CD4-positive, alpha-beta T cell treated with Interleukin-15 for 1 hour (primary cell): ENCODE results near the gene ARHGAP28.

ENCODE experiments used
- DNase-seq: peaks from one replicate; pipeline ENCODE4 v3.0.0-alpha.2; 2020

The ARHGAP28 gene

DNA sequence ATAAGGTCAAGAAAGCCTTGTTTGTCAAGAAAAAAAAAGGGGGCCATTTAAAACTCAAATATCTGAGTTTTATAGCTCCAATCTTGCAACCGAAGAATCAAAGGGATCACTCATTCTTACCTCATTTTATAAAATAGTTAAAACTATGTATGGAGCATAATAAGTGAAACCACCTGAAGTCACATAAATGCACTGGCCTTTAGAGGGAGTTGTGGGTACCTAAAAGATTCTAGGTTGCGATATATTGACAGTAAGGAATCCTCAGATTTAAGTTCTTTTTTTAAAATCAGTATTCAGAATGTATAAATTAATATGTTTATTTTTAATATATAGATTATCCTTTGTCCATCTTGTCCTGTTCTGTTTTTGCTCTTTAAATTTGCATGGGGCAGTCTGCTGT is 3.4 kb downstream of the ARHGAP28 start:
- DNase-seq = no peak

DNA sequence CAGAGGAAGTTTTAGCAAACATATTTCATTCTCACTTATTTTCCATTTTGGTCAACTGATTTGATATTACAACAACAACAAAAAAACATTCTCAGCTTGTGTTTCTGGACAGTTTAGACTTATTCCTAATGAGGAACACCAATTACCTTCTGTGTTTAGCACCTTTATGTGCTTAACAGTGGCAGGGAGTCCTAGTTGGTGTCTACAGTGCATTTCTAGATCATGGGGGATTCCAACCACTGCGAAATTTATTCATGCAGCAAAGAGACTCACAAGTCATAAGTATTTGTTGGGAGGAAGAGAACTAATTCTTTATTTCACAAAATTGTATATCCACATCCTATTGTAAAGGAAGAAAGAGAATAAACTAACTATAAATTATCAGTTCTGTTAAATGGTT is 4.2 kb downstream of the ARHGAP28 start:
- DNase-seq = no peak

DNA sequence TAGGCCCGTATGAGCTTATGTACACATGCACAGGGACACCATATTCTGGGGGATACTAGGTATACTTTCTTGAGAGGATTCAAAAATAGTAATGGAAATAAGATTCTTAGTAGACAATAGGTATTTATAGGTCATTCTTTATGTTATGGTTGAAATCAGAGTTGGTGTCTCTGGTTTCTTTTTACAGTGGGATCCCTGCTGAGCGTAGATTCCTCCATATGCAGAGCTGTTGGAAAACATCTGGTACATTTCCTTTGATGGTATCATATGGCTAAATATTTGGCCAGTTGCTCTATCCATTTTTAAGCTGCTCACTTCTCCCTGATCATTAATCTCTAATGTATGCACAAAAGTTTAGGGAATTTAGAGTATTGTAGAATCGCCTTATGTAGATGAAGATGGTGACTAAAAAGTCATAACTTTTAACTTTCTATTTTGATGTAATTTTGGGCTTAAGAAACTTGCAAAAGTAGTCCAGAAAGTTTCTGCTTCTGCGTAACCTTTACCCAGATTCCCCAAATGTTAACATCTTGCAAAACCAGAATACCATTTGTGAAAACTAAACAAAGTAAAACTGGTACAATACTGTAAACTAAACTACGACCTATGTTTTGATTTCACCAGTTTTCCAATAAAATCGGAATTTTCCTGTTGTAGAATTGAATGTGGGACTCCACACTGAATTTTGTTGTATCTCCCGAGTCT is 5.4 kb downstream of the ARHGAP28 start:
- no peak for DNase-seq

DNA sequence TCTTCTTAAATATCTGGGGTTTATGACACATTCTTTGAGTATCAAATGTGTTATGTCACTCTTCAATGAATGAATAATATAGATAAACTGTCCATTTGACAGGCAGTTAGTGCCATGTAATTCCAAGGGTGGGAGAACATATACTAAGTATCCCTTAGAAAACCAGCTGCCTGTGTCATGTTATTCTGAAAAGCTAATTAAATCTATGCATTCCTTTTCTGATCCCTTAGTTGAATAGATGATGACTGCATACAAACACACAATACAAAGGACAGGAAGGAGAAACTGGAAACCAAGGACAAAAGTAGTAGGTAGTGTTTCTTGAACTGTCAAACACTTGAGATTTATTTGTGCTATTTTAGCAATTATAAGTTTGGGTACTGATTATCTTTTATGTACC is 8.3 kb downstream of the ARHGAP28 start:
- no peak for DNase-seq

DNA sequence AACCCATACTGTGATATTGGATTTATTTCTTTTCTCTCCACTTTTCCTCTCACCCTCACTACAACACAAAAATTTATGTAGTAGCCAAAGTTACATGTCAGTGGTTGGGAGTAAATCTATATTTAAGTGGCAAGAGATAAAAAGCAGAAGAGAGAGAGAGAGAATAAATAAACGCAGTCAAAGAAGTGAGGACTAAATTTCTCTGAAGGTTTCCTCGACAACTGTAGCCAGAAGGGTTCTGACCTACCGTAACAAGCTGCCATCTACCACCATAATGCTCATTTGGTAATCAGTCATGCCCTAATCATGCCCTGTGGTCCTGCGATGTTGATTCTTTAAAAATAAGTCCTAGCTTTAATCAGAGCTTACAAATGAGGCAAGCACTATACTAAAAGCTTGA is 9.1 kb downstream of the ARHGAP28 start:
- no peak for DNase-seq

DNA sequence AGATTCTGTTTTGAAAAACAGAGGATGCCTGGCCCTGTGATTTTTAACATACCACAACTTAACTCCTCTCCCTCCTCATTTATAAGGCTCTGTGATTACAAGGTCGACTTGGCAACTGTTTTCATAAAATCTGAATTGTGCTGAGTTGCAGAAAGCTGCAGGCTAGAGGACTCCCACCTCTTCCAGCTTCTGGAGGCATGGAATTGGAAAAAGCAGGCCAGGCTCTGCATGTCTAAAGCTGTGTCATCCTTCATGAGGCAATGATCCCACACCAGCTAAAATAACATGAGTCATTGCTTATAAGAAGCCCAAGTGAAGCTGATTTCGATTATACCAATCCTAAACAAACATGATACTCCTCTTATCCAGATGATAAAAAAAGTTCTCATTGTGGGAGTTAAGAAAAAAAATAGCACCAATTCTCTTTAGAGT is 11.7 kb downstream of the ARHGAP28 start:
- DNase-seq = no peak

DNA sequence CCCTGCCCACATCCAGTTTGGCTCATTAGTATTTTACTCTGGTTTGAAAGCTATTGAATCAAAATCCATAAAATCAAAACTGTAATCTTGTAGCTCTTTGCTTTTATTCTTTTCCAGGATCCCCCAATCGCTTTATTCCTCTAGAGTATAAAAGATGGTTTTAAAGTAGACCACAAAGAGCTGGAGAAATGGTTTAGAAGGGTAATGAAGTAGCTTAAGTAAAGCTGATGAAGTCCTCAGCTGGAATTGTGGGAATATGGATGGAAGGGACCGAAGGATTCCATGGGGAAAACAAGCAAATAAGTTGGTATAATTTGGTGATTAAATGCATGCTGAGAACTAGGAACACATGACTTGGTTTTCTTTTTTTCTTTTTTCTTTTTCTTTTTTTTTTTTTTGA is 12.3 kb downstream of the ARHGAP28 start:
- DNase-seq = no peak

DNA sequence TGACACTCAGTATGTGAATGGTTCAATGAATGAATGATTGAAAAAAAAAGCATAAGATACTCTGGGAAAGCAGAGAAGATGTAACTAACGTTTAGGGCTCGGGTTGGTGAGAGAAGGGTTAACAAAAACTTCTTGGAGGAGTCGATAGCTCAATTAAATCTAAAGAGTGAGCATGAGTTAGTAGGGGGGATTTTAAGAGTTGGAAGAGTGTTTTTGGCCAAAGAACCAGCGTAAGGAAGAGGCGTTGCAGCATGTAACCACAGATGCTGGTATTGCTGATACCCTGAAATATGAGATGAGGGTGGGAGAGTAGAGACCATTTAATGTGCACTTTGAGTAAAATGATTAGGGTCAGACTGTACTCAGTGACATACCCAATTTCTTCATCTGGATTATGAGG is 14.5 kb downstream of the ARHGAP28 start:
- no peak for DNase-seq

DNA sequence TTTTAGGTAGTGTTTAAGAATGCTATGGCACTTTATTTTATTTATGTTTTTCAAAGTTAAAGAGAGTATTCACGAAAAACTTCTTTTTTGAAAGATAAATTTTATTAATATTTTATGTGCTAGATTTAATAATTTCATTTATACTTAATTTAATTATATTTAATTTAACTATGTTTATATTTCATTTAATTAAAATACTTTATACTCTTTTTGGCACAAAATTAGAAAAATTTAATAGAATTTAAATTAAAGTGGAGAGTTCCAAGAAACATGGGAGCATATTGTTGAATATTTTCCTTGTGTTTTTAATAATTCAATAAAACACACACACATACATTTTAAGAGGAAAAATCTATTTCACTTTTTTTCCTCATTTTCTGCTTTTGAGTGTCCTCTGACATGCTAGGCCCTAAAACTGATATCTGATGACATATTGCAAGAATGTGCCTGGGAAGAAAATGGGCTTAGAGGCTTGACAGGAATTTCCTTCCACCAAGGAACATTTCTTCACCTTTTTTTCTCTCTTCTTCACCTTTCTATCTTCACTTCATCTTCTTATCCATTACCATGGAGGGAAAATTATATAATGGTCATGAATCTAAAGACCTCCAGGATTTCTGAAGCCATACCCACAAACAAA is 15.4 kb downstream of the ARHGAP28 start:
- no peak for DNase-seq

DNA sequence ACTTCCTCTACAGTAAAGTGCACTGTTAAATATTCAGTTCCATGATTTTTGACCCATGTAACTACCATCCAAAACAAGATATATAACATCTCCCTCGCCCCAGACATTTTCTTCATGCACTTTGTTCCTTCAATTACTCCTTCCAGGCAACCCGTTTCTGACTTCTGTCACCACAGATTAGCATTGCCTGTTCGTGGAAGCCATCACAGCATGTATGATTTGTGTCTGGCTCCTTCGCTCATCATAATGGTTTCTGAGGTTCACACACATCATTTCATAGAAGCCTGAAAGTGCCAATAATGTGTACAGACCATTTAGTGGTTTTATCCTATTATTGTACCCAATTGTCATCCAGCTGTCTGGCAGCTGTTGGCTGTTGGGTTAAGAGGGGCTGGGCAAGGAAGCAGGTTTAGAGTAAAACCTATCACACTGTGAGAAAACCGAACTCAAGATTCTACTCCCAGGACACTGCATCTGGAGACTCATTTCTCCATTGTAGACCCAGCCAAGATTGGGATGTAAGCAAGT is 16.1 kb downstream of the ARHGAP28 start:
- no peak for DNase-seq

DNA sequence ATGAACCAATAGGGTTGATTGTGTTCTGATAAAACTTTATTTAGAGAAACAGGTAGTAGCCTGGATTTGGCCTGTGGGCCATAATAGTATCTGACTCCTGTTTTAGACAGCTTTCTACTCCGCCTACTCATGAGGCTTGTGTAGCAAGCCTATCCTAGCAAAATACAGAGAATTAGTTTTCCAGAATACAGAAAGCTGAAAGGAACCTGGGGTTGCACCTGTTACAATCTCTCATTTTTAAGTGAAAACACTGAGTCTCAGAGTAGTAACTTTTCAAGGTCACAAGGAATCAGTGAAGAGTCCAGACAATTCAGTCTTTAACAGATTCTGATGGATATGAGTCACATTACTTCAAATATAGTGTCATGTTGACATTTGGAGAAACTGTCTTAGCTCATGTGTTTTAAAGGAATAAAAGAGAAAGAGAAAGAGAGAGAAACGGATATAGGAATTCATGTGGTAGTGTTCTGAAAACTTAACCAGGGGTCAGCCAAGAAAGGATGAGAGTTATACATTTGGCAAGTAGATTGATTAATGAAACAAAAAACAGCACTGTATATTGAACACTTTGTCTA is 17.0 kb downstream of the ARHGAP28 start:
- no peak for DNase-seq

DNA sequence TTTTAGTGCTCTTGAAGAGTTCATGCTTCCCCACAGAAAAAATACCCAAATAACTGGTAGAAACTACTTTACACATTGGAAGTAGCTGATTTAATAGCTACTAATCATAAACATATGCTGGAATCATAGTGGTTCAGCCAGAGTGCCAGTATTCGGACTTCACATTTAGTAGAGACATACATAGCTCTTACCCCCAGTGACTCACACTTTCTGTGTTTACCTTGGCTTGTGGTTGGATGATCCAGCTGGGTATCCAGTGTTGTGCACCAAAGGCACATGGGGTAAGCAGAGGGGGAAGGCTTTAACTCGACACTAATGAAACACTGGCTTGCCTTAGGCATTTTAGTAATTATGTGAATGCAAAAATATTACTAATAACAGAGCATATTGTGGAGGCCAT is 18.1 kb downstream of the ARHGAP28 start:
- DNase-seq = no peak

DNA sequence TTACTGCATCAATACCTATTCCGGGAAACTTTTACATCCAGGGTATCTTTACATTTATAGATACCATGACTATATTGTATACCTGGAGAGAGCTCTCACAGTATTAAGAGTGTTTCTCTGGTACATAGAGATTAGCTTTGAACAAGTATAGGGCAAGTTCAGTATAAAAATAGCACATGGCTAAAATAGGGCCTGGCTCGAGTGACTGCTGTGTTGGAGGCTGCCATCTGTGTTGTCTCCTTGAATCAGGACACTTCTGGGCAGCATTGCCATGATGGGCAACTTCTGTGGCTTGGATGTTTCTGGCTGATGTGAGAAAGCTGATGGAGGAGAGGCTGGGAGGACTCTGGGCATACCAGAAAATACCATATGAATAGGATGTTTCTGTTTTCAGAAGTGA is 18.7 kb downstream of the ARHGAP28 start:
- no peak for DNase-seq

DNA sequence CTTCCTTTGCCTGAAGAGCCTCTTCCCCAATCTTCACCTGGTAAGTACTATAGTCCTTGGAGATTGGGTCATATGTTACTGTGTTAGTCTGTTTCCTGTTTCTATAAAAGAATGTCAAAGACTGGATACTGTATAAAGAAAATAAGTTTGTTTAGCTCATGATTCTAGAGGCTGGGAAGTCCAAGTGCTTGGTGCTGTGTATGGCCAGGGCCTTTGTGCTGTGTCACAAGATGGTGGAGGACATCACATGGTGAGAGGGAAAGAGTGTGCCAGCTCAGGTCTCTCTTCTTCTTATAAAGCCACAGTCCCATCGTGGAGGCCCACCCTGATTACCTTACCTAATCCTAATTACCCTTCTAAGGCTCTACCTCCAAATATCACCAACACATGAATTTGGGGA is 20.9 kb downstream of the ARHGAP28 start:
- DNase-seq = no peak

DNA sequence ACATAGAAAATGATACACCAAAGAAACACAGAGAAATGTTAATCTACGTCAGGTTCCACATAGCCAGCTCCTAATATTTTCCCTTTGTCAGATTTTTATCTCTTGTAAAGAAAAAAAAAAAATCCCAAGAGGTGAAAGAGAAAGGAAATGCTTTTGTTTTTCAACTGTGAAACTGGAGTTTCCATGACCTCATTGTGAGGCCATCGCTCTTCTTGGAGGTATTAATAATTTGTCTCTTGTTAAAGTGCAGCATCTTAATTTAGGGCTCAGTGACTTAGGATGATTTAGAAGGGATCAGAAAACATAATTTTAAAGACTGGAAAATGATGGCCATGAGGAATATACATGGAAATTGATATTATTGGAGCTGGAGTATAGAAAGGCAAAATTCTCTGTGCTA is 21.7 kb downstream of the ARHGAP28 start:
- no peak for DNase-seq

DNA sequence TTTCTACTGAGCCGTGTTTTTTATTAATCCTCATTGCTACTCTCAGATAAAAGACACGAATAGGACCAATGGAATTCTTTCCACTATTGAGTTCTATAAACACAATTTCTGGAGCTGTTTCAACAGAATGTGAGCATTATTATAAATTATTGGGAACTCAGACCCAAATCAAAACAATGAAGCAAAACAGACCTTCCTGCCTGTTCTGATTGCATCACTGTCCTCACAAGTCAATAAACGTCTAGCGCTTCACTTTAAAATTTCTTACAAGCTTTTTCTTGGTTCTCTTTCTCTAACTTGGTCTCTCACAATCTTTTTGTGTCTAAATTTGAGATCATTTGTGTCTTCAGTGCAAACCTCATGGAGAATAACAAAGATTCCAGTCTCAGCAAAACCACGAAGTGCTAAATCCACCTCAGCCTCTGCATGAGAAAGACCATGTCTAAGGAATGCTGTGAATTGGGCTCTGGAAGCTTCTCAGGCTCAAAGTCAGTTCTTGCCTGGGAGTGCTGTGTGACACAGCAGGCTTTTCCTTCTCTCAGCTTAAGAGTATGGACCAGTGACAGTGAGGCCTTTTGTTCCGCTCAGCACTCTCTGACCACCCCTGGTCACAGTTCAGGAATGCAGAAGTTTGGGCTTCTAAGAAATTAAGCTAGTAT is 22.8 kb downstream of the ARHGAP28 start:
- no peak for DNase-seq

DNA sequence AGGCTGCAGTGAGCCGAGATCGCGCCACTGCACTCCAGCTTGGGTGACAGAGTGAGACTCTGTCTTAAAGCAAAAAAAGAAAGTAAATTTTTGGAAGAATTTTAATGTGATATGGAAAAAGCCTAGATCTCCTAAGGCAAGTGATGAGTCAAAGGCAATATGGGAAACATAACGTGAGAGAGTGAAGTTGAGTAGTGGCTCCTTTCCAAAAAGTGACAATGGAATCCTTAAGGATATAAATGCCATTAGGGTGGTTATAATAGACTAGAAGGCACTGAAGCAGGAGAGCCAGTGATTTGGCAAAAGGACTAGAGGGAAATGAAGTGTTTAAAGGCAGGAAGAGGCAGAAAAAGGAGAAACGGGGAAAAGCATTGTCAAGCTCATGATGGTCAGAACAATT is 25.6 kb downstream of the ARHGAP28 start:
- DNase-seq = no peak

DNA sequence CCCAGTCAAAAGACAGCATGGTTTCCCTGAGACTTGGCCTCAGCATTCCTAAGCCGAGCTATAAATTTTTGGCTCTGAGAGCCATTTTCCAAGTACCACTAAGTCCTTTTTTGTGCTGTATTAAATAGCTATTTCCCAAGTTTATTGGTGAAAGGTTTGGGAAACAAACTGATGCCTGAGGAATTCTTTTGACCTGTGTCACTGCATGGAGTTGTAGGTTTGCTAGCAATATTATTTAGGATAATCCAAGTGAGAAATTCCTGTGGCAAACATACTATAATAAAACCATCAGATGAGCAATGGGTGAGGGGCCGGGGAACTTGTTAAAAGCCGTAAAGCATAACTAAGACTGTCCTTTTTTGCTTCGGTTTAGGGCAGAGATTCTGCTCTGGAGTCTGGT is 28.4 kb downstream of the ARHGAP28 start:
- DNase-seq = no peak

DNA sequence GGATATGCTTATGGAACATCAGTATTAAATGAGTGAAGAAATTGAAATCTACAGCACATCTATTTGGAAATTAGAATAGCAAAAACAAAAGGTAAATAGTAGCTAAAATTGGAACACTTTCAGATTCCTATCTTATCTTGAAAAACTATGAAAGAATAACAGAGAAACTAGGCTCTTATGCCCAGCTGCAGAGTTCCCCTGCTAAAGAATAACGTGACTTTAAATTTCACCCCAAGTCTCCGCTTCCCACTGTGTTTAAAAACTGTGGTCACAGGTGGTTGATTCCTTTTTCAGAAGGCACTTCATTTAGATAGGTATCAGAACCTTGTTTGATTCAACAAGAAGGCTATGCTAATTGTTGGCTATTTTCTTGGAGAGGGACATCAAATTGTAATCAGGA is 30.1 kb downstream of the ARHGAP28 start:
- DNase-seq = no peak

DNA sequence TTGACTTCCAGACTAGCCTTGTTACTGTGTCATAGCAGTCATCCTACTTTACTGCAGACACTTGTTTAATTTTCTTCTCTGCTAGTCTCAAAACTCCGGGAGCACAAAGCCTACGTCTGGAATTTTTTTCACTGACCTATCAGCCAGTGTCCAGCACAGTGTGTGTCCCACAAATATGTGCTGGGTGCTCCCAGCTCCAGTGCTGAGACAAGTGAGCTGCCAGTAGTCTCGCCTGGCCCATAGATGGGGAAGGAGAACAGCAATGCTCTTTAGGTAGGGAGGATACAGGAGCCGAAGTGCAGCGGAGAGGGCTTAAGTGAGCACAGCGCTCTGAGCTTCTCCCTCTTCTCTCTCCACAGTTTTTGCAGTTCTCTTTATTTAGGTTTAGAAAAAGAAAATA is 34.0 kb downstream of the ARHGAP28 start:
- DNase-seq = no peak

DNA sequence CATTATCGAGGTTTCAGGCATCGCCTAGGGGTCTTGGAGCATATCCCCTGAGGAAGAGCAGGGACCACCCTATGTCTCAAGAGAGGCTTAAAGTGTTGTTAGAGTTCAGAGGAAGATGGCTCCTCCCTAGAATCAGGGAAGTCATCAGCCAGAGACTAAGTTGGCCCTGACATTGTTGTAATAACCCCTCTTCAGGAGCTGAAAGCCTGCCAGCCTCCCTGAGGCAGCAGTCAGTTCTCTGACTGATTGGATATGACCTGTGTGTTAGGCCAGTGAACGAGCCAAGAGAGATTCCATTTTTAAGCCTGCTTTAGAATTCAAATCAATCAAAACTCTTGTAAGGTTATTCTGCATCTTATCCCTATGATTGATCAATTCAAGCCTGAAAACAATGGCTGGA is 34.9 kb downstream of the ARHGAP28 start:
- no peak for DNase-seq

DNA sequence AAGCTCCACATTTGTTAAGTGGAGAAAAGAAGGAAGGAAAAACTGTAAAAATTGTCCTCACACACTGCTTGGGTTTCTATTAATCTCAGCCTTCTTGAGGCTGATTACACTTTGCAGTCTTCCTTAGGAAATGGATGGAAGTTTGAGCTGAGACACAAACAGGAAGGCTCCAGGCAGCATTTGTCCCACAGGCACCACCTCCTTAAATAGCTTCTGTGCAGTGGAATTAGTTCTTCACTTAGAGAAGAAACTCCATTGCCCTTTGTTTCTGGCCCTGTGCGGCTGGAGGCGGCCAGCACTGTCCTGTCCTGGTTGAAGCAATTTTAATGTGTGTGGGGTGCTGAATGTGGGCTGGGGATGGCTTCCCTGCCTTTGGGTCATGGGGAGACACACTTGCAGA is 44.3 kb downstream of the ARHGAP28 start:
- no peak for DNase-seq

DNA sequence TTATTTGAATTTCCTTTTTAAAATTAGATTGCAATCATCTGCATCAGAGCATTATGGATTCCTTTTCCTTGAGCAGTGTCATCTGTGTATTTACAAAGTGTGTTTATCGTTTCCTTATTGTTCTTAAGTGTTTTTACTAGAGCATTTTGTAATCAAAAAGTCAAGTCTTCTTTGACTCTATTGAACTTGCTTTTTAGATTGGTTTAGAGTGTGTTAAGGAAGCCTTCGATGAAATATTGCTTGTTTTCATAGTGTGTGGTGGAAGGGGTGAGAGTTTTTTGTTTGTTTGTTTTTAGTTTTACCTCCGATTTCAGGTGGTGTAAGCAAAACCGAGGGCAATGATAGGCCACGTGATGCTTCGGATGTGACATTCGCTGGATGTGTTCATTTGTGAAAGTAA is 45.7 kb downstream of the ARHGAP28 start:
- no peak for DNase-seq

DNA sequence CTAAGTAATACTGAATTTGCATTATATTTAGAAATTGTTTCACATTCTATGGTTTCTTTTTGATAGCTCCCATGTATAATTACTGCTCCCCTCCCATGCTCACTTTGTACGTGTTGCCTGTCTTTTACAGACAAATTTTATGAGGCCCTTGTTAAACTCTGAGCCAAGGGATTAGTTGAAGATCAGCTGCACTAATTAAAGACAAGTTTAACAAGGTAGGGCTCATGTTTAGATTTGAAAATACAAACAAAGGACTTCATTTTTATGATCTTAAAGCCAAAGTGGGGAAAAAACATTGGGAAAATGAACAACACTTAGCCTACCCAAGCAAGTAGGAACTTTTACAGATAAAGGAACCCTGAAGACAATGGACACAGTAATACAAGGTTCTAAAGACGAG is 46.2 kb downstream of the ARHGAP28 start:
- no peak for DNase-seq
